ENCODE measurements around the gene SLCO2B1.

SLCO2B1 gene

DNA sequence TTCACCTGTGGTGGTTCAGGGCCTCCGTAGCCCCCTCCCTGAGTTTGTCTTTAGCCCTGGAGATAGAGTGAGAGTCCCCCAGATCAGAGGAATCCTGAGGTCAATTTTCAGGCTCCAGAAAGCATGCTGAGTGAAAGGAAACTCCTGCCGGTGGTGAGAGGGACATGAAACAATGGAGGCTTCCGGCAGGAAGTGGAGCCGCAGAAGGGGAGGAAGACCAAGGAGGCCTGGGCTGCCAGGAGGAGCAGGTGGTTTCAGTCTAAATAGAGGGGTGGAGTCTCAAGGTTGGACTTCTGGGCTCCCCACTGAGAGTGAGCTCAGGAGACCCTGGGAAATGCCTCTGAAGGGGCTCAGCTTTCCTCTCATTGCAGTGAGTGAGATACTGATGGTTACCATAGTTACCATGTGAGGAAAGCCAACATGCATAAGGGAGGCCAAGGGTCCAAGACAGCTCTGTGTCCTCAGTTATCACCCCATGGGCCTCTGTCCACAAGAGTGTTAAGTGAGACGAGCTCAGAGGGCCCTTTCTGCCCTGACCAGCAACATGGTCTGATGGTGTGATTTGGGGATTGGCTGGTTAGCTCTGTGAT, 10.7 kb downstream of the SLCO2B1 start:
- Histone ChIP-seq H3K27me3 (ENCODE audit: insufficient read depth, poor library complexity, severe bottlenecking) (no peaks in the 10 kb centered on the region), H3K4me1 (ENCODE audit: insufficient read depth, poor library complexity, severe bottlenecking) (no peaks in the 10 kb centered on the region), H3K4me3 (ENCODE audit: severe bottlenecking) (no peak overlapping the region), H3K9me3 (ENCODE audit: severe bottlenecking) (no peaks in the 10 kb centered on the region), H3K36me3 (ENCODE audit: low read depth) (no peaks in the 10 kb centered on the region), H3K27ac (ENCODE audit: poor library complexity, severe bottlenecking) (no peak overlapping the region)
- no peak for DNase-seq (ENCODE audit: low spot score)
- TF ChIP-seq, protein P1, sequence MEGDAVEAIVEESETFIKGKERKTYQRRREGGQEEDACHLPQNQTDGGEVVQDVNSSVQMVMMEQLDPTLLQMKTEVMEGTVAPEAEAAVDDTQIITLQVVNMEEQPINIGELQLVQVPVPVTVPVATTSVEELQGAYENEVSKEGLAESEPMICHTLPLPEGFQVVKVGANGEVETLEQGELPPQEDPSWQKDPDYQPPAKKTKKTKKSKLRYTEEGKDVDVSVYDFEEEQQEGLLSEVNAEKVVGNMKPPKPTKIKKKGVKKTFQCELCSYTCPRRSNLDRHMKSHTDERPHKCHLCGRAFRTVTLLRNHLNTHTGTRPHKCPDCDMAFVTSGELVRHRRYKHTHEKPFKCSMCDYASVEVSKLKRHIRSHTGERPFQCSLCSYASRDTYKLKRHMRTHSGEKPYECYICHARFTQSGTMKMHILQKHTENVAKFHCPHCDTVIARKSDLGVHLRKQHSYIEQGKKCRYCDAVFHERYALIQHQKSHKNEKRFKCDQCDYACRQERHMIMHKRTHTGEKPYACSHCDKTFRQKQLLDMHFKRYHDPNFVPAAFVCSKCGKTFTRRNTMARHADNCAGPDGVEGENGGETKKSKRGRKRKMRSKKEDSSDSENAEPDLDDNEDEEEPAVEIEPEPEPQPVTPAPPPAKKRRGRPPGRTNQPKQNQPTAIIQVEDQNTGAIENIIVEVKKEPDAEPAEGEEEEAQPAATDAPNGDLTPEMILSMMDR (IDR thresholded peaks at IDR 0.05; ENCODE audit: poor library complexity, severe bottlenecking): no peak
- ATAC-seq (ENCODE audit: low read depth): no peak

DNA sequence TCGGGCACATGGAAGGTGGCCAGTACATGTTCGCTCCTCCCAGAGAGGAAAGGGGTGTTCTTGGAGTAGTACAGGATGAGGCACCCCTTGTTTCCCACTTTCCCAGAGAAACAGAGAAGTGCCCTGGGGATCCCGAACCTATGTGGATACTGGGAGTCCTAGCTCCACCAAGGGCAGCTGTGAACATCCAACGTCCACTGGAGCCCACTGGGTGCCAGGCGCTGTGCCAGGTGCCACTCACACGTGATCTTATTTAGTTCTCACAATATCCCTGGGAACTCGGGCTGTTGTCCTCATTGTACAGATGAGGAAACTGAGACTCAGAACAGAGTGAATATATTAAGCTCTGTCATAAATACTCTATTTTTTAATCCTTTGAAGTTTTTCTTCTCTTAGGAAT, 12.0 kb downstream of the SLCO2B1 start:
- Histone ChIP-seq H3K9me3 (ENCODE audit: severe bottlenecking) (no peaks in the 10 kb centered on the region), H3K36me3 (ENCODE audit: low read depth) (no peaks in the 10 kb centered on the region), H3K4me3 (ENCODE audit: severe bottlenecking) (no peak overlapping the region), H3K4me1 (ENCODE audit: insufficient read depth, poor library complexity, severe bottlenecking) (no peaks in the 10 kb centered on the region), H3K27me3 (ENCODE audit: insufficient read depth, poor library complexity, severe bottlenecking) (no peaks in the 10 kb centered on the region), H3K27ac (ENCODE audit: poor library complexity, severe bottlenecking) (no peak overlapping the region)
- ATAC-seq (ENCODE audit: low read depth) (no peak), DNase-seq (ENCODE audit: low spot score) (no peak)
- TF ChIP-seq, protein P1 (IDR thresholded peaks at IDR 0.05; ENCODE audit: poor library complexity, severe bottlenecking): no peak

DNA sequence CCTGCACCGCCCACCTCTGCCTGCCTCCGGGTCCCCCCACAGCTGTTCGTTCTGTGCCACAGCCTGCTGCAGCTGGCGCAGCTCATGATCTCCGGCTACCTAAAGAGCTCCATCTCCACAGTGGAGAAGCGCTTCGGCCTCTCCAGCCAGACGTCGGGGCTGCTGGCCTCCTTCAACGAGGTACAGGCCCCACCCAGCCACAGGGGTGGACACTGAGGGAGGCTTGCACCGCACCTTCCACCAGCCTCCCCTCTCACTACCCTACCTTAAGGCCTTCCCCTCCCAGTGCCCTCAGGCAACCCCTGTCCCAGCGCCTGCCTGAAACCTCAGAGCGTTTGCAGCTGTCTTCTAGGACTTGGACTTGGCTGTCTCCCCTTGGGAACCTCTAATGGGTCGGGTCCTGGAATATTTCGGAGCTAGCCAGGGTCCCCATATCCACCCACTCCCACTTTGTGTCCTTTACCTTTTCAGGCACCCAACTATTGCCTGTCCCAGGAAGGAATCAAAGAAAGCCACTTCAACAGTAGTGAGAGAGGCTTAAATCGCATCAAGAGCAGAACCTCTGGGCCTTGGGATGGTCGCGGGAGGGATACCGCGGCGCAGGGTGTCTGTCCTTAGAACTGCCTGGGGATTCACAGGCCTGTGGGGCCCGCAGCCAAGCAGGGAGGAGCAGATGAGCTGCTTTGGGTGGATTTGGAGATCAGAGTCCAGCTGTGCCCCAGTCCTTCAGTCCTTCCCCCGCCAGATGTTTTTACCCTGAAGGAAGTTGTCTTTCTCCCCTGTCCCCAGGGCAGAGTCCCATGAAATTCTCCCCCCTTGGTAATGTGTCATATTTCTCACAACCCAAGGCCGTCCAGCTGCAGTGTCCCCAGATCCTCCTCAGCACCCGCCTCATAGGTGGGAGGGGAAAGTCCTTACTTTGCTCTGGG, 13.3 kb downstream of the SLCO2B1 start:
- Histone ChIP-seq H3K4me3 (ENCODE audit: severe bottlenecking) (no peak overlapping the region), H3K27ac (ENCODE audit: poor library complexity, severe bottlenecking) (no peak overlapping the region), H3K27me3 (ENCODE audit: insufficient read depth, poor library complexity, severe bottlenecking) (no peaks in the 10 kb centered on the region), H3K36me3 (ENCODE audit: low read depth) (no peaks in the 10 kb centered on the region), H3K9me3 (ENCODE audit: severe bottlenecking) (no peaks in the 10 kb centered on the region), H3K4me1 (ENCODE audit: insufficient read depth, poor library complexity, severe bottlenecking) (no peaks in the 10 kb centered on the region)
- DNase-seq (ENCODE audit: low spot score) (no peak), ATAC-seq (ENCODE audit: low read depth) (no peak)
- TF ChIP-seq, protein P1 (IDR thresholded peaks at IDR 0.05; ENCODE audit: poor library complexity, severe bottlenecking): no peak

GRCh38 chr11:75165721-75166120, 14.8 kb downstream of the SLCO2B1 start:
- TF ChIP-seq, protein P1 (IDR thresholded peaks at IDR 0.05; ENCODE audit: poor library complexity, severe bottlenecking): no peak
- Histone ChIP-seq H3K27me3 (ENCODE audit: insufficient read depth, poor library complexity, severe bottlenecking) (peaks cover under 1% of the 10 kb centered on the region), H3K27ac (ENCODE audit: poor library complexity, severe bottlenecking) (no peak overlapping the region), H3K9me3 (ENCODE audit: severe bottlenecking) (no peaks in the 10 kb centered on the region), H3K4me3 (ENCODE audit: severe bottlenecking) (no peak overlapping the region), H3K4me1 (ENCODE audit: insufficient read depth, poor library complexity, severe bottlenecking) (no peaks in the 10 kb centered on the region), H3K36me3 (ENCODE audit: low read depth) (no peaks in the 10 kb centered on the region)
- ATAC-seq (ENCODE audit: low read depth) (no peak), DNase-seq (ENCODE audit: low spot score) (no peak)

- DNase-seq (ENCODE audit: low spot score): no peak
- ATAC-seq (ENCODE audit: low read depth): no peak
- Histone ChIP-seq H3K27me3 (ENCODE audit: insufficient read depth, poor library complexity, severe bottlenecking) (peaks cover 6% of the 10 kb centered on the region), H3K36me3 (ENCODE audit: low read depth) (no peaks in the 10 kb centered on the region), H3K4me1 (ENCODE audit: insufficient read depth, poor library complexity, severe bottlenecking) (no peaks in the 10 kb centered on the region), H3K27ac (ENCODE audit: poor library complexity, severe bottlenecking) (no peak overlapping the region), H3K9me3 (ENCODE audit: severe bottlenecking) (no peaks in the 10 kb centered on the region), H3K4me3 (ENCODE audit: severe bottlenecking) (no peak overlapping the region)
- TF ChIP-seq, protein P1 (IDR thresholded peaks at IDR 0.05; ENCODE audit: poor library complexity, severe bottlenecking): no peak
These were observed 15.9 kb downstream of the SLCO2B1 start for GRCh38 chr11:75166791-75167190.
